OCI-LY1 (cell line): ENCODE data around the gene PGS1.

Source experiments
- H2AFZ ChIP-seq: fragments of 200-600 bp; sonication (generic), shearing (Covaris generic); 2 replicates; pipeline ENCODE4 v1.6.0; 2014; ENCODE audit warnings: antibody characterized with exemption, mild to moderate bottlenecking, low read length
- H3F3A ChIP-seq: fragments of 200-600 bp; sonication (generic), shearing (Covaris generic); 2 replicates; pipeline ENCODE4 v1.6.0; 2014; ENCODE audit warnings: mild to moderate bottlenecking, antibody characterized with exemption, low read length, moderate library complexity; ENCODE audit not compliant: insufficient read depth
- H3K27ac ChIP-seq: fragments of 200-600 bp; sonication (generic); 2 replicates; pipeline ENCODE4 v1.5.1; 2014; ENCODE audit warnings: low read length, mixed run types, mild to moderate bottlenecking, low read depth; ENCODE audit not compliant: poor library complexity, severe bottlenecking
- H3K27me3 ChIP-seq: fragments of 200-600 bp; sonication (generic); 2 replicates; pipeline ENCODE4 v1.6.0; 2014; ENCODE audit warnings: antibody characterized with exemption, mild to moderate bottlenecking, low read length, moderate library complexity; ENCODE audit not compliant: insufficient read depth
- H3K36me3 ChIP-seq: fragments of 200-600 bp; sonication (generic); 2 replicates; pipeline ENCODE4 v1.6.1; 2014; ENCODE audit warnings: mild to moderate bottlenecking, antibody characterized with exemption, low read length, moderate library complexity, mixed read lengths; ENCODE audit not compliant: insufficient read depth
- H3K4me1 ChIP-seq: fragments of 200-600 bp; sonication (generic); 2 replicates; pipeline ENCODE4 v1.5.1; 2014; ENCODE audit warnings: mild to moderate bottlenecking, low read length, moderate library complexity; ENCODE audit not compliant: insufficient read depth, severe bottlenecking
- H3K4me2 ChIP-seq: fragments of 200-600 bp; sonication (generic), shearing (Covaris generic); 2 replicates; pipeline ENCODE4 v1.6.1; 2014; ENCODE audit warnings: low read length
- H3K4me3 ChIP-seq: fragments of 200-600 bp; sonication (generic); 2 replicates; pipeline ENCODE4 v1.5.1; 2014; ENCODE audit warnings: low read length, low read depth, mild to moderate bottlenecking, mixed read lengths; ENCODE audit not compliant: poor library complexity, severe bottlenecking
- H3K79me2 ChIP-seq: fragments of 200-600 bp; shearing (Covaris generic); 2 replicates; pipeline ENCODE4 v1.6.1; 2016; ENCODE audit warnings: mixed run types, low read length, mixed read lengths; ENCODE audit not compliant: insufficient read depth
- H3K9ac ChIP-seq: fragments of 200-600 bp; sonication (generic), shearing (Covaris generic); 2 replicates; pipeline ENCODE4 v1.6.1; 2014; ENCODE audit warnings: mild to moderate bottlenecking, low read length, mixed read lengths
- H3K9me2 ChIP-seq: fragments of 200-600 bp; sonication (generic), shearing (Covaris generic); 2 replicates; pipeline ENCODE4 v1.6.1; 2014; ENCODE audit warnings: low read depth, mild to moderate bottlenecking, low read length, mixed read lengths
- H3K9me3 ChIP-seq: fragments of 200-600 bp; shearing (Covaris generic); 2 replicates; pipeline ENCODE4 v1.6.1; 2014; ENCODE audit warnings: low read length, mixed read lengths
- H4K20me1 ChIP-seq: fragments of 200-600 bp; sonication (generic), shearing (Covaris generic); 2 replicates; pipeline ENCODE4 v1.6.0; 2016; ENCODE audit warnings: mild to moderate bottlenecking, low read length; ENCODE audit not compliant: insufficient read depth
- CTCF ChIP-seq: fragments of 200-600 bp; sonication (generic), shearing (Covaris generic); IDR thresholded peaks from 2 replicates; pipeline ENCODE4 v1.5.1; 2017; ENCODE audit warnings: mild to moderate bottlenecking, antibody characterized with exemption, low read length, moderate library complexity, mixed read lengths
- EZH2 ChIP-seq: fragments of 200-600 bp; sonication (generic), shearing (Covaris generic); IDR thresholded peaks from 2 replicates; pipeline ENCODE4 v1.8.0; 2017; ENCODE audit warnings: borderline replicate concordance, mixed run types, mild to moderate bottlenecking, antibody characterized with exemption, low read length, moderate library complexity, mixed read lengths

PGS1 gene

DNA sequence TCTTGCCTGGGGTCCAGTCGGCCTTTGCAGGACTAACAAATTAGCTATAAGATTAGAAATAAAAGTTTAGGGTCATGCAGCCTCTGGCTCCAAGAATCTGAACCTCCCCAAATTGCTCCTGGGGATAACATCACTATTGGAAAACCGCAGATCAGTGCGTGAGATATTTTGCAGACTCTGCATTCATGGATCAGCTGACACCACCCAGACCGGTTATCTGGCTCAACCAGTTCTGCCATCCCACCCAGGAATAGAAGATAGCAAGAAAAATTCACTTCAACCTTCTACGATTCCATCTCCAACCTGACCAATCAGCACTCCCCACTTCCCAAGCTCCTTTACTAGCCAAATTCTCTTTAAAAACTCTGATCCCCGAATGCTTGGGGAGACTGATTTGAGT lies 4.3 kb upstream of the PGS1 start:
- no peak for TF ChIP-seq EZH2
- TF ChIP-seq CTCF: no peak
- Histone ChIP-seq H3F3A (no peaks in the 10 kb centered on the region), H3K9me3 (no peaks in the 10 kb centered on the region), H3K79me2 (peaks cover 4% of the 10 kb centered on the region), H3K4me2 (no peak overlapping the region), H3K9ac (no peak overlapping the region), H3K9me2 (no peaks in the 10 kb centered on the region), H3K36me3 (0 out of 2 replicates have a peak, but pooled peaks cover 3% of the 10 kb centered on the region), H2AFZ (no peak overlapping the region), H3K4me1 (peaks cover 13% of the 10 kb centered on the region), H3K4me3 (no peak overlapping the region), H3K27me3 (peaks cover 12% of the 10 kb centered on the region), H4K20me1 (no peaks in the 10 kb centered on the region), H3K27ac (no peak overlapping the region)

DNA sequence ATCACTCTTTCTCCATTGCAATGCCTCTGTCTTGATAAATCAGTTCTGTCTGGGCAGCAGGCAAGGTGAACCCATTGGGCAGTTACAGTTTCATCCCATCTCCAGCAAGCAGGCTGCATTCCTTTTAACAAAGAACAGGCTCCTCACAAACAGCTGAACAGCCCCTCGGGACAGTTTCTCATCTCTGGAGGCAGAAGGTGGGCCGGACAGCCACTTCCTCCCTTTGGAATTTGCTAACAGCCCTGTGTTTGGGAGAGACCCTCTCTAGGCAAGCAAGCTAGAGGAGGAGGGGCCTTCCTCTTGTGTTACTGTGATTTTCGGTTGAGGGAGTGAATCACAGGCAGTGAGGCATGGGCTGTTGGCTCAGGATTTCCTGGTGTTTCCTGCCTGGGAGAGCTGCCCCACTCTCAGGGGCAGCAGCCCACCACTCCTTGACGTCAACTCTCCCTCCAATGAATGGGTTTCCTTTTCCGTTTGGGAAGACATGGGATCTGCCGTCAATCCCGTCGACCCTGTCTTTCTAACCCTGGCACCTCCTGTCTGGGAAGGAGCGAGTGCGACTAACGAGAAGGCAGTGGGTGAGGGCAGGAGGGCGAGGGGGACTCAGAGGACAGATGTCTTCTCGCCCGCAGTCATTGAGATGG lies 3.7 kb upstream of the PGS1 start:
- Histone ChIP-seq H3F3A (no peaks in the 10 kb centered on the region), H3K9me3 (no peaks in the 10 kb centered on the region), H3K27ac (no peak overlapping the region), H3K27me3 (peaks cover 6% of the 10 kb centered on the region; the same call in 1 of the 2 replicates), H3K9me2 (no peaks in the 10 kb centered on the region), H4K20me1 (no peaks in the 10 kb centered on the region), H3K79me2 (peaks cover 5% of the 10 kb centered on the region), H3K4me2 (no peak overlapping the region), H3K4me3 (no peak overlapping the region), H3K36me3 (0 out of 2 replicates have a peak, but pooled peaks cover 3% of the 10 kb centered on the region), H3K4me1 (peaks cover 19% of the 10 kb centered on the region), H2AFZ (no peak overlapping the region), H3K9ac (no peak overlapping the region)
- TF ChIP-seq CTCF (no peak), EZH2 (no peak)

GRCh38 chr17:78375401-78376151 lies 2.9 kb upstream of the PGS1 start:
- Histone ChIP-seq H3K36me3 (0 out of 2 replicates have a peak, but pooled peaks cover 3% of the 10 kb centered on the region), H2AFZ (no peak overlapping the region), H3K4me3 (no peak overlapping the region), H3F3A (no peaks in the 10 kb centered on the region), H3K79me2 (peaks cover 9% of the 10 kb centered on the region), H3K27me3 (peaks cover 4% of the 10 kb centered on the region; the same call in 1 of the 2 replicates), H3K9me3 (no peaks in the 10 kb centered on the region), H3K27ac (no peak overlapping the region), H3K9me2 (no peaks in the 10 kb centered on the region), H3K4me1 (peaks cover 27% of the 10 kb centered on the region), H4K20me1 (no peaks in the 10 kb centered on the region), H3K9ac (no peak overlapping the region), H3K4me2 (no peak overlapping the region)
- no peak for TF ChIP-seq CTCF
